22Rv1 (cell line): ENCODE measurements around the gene CUX1.

Source experiments
- CTCF ChIP-seq: fragments of 450-650 bp; IDR thresholded peaks from 2 replicates; pipeline ENCODE4 v1.5.1; 2017; ENCODE audit warnings: mild to moderate bottlenecking
- ZFX ChIP-seq: fragments of 450-650 bp; IDR thresholded peaks from 2 replicates; pipeline ENCODE4 v1.6.1; 2017; ENCODE audit warnings: antibody characterized with exemption, borderline replicate concordance

DNA sequence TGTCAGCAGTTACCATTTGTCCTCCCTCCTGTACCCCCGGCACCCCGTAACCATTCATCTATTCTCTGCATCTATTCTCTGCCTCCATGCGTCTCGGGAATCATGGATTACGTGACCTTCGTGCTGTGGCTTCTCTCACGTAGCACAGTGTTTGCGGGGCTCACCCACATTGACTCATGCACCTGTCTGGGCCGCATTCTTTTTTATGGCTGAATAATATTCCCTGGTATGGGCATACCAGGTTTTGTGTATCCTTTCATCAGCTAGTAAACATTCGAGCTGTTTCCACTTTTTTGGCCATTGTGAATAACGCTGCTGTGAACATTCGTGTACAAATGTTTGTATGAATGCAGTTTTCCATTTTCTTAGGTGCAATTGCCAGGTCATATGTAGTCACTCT is 17.7 kb downstream of the CUX1 start:
- no peak for TF ChIP-seq CTCF
- no peak for TF ChIP-seq ZFX
